ENCODE results near the gene IGF1R. TPM values are rescaled to one million over a fixed set of nuclear protein-coding genes. Genes with fewer than 3 reads are reported as not detected.

Gene IGF1R
- total RNA-seq, 2 donors from 2014 or later, result 10.3 to 12.6 TPM

GRCh38 chr15:98950248-98950647, 301.9 kb downstream of the IGF1R start:
- no peak for DNase-seq (ENCODE audit: low spot score)
- no peak for ATAC-seq
- no peaks in the 10 kb centered on the region for H3K27me3 Mint-ChIP-seq
- H3K9me3 Mint-ChIP-seq, result no peaks in the 10 kb centered on the region
- H3K36me3 Mint-ChIP-seq, result no peaks in the 10 kb centered on the region
- H3K4me3 Mint-ChIP-seq, result no peak overlapping the region
- H3K4me1 Mint-ChIP-seq (ENCODE audit: low read depth in 2 of 2), result peaks cover 19% of the 10 kb centered on the region in 2 donors
- H3K27ac Mint-ChIP-seq, result no peak overlapping the region

DNA sequence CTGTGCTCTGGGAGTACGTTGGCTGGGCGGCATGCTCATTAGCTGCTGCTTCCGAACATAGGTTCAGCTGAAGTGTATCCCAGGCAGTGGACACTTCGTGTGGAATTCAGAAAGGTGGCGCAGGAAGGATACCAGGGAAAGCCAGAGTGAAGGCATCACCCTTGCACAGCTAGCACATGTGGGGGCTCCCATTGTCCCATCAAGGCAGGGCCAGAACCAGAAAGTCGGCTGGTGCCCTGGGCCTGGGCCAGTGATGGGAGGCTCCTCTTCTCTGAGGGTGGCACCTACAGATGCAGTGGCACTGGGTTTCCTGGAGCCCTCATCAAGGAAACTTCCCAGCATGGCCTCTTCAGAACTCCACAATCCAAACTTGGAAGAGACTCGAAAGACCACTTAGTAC, 302.7 kb downstream of the IGF1R start:
- Mint-ChIP-seq H3K27ac (no peak overlapping the region), H3K9me3 (no peaks in the 10 kb centered on the region)
- ATAC-seq, result no peak

GRCh38 chr15:98951493-98952320, 303.4 kb downstream of the IGF1R start:
- ATAC-seq (peak in 1 of 2 donors; percentile 2), DNase-seq (ENCODE audit: low spot score) (no peak)
- Mint-ChIP-seq H3K27me3 (no peaks in the 10 kb centered on the region), H3K4me3 (no peak overlapping the region), H3K9me3 (no peaks in the 10 kb centered on the region), H3K4me1 (ENCODE audit: low read depth in 2 of 2) (peaks cover 19 to 26% of the 10 kb centered on the region in 2 donors), H3K36me3 (no peaks in the 10 kb centered on the region), H3K27ac (peak overlapping the region; percentile 36 to 79)

More for the DNA sequence above, 302.7 kb downstream of the IGF1R start:
- Mint-ChIP-seq H3K36me3 (no peaks in the 10 kb centered on the region), H3K4me1 (ENCODE audit: low read depth in 2 of 2) (peaks cover 19% of the 10 kb centered on the region in 2 donors), H3K4me3 (no peak overlapping the region), H3K27me3 (no peaks in the 10 kb centered on the region)
- DNase-seq (ENCODE audit: low spot score), result no peak

- Mint-ChIP-seq H3K36me3 (no peaks in the 10 kb centered on the region), H3K4me1 (ENCODE audit: low read depth in 2 of 2) (peaks cover 19 to 29% of the 10 kb centered on the region in 2 donors), H3K9me3 (no peaks in the 10 kb centered on the region), H3K4me3 (peak overlapping the region; percentile 40), H3K27me3 (no peaks in the 10 kb centered on the region), H3K27ac (peak overlapping the region; percentile 36 to 79)
- DNase-seq (ENCODE audit: low spot score), result no peak
- peak; percentile 57 to 58 for ATAC-seq
Observed at GRCh38 chr15:98952381-98952803, 304.1 kb downstream of the IGF1R start.

DNA sequence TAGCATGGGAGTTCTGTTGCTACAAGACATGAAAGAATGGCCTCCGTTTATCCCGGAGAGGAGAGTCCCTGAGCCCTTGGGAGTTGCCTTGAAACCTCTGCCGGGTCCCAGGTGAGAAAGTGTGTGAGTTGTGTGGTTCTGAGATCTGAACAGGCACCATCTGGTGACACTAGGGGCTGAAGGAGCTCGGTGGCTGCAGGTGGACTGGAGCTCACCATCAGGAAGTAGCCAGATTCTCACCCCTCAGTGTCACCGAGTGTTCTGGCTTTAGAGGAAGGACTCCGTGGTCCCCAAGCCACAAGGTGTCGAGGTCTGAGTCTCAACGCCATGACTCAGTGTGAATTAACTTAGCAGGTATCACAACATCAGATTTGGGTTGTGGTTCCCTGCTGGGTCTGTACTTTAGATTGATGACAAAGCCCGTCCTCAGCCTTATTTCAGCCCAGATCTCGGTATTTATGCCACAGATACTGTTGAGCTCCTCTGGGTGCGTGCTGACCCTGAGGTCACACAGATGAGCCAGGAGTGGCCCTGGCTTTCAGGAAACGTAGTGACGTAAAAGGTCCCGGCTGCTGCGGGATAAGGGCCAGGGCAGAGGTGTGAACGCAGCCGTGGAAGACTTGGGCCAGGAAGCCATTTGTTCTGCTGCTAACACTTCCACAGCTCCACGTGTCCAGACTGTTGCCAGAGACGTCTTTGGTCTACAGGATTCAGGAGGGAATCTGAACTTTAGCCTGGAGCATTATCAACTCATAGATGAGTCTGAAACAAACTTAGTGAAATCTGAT, 304.9 kb downstream of the IGF1R start:
- ATAC-seq, result peak; percentile 79 to 84
- no peaks in the 10 kb centered on the region for H3K36me3 Mint-ChIP-seq
- H3K9me3 Mint-ChIP-seq, result no peaks in the 10 kb centered on the region
- no peak for DNase-seq (ENCODE audit: low spot score)
- peak overlapping the region; percentile 40 for H3K4me3 Mint-ChIP-seq
- peaks cover 19 to 36% of the 10 kb centered on the region in 2 donors for H3K4me1 Mint-ChIP-seq (ENCODE audit: low read depth in 2 of 2)
- H3K27ac Mint-ChIP-seq, result peak overlapping the region; percentile 36 to 79
- no peaks in the 10 kb centered on the region for H3K27me3 Mint-ChIP-seq

GRCh38 chr15:98953968-98954367, 305.6 kb downstream of the IGF1R start:
- no peak for DNase-seq (ENCODE audit: low spot score)
- Mint-ChIP-seq H3K9me3 (no peaks in the 10 kb centered on the region), H3K4me1 (ENCODE audit: low read depth in 2 of 2) (peaks cover 19 to 41% of the 10 kb centered on the region in 2 donors), H3K4me3 (peak overlapping the region; percentile 40), H3K27me3 (no peaks in the 10 kb centered on the region), H3K27ac (no peak overlapping the region), H3K36me3 (no peaks in the 10 kb centered on the region)
- no peak for ATAC-seq

DNA sequence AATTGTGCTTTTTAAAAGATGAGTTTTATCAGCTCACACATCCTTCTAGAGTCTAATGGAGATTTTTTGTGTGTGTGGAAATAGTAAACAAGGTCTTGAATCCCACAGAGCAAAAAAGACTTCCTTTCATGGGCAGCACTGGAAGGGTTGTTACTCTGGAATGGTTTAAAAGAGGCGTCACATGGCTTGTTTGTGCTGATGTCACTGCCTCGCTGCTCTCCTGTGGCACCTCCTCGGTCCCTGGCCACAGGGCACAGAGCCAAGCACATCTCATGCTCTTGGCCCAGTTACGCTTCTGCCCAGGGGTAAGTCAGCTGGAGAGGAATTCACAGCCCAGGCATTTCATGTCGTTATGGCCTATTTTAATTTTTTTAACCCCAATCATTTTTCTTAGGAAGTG, 306.1 kb downstream of the IGF1R start:
- no peaks in the 10 kb centered on the region for H3K9me3 Mint-ChIP-seq

DNA sequence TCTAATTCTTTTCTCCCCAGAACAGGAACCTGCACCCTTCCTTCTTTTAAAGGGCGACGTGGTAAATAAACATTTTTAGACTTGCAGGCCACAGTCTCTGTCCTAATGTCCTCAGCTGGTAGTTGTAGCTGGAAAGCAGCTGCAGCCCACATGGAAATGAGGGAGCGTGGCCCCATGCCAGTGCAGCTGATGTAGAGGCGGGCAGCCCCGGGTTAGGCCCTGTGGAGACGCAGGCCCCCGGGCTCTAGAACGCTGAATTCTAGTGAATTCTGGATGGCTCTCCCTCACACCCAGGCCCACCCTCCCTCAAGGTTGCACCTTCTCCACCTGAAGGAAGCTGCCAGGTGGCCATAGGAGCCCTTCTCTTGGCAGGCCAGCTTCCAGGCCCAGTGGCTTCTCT, 307.0 kb downstream of the IGF1R start:
- H3K4me3 Mint-ChIP-seq, result no peak overlapping the region
- no peaks in the 10 kb centered on the region for H3K27me3 Mint-ChIP-seq
- no peak for ATAC-seq
- peaks cover 19 to 50% of the 10 kb centered on the region in 2 donors for H3K4me1 Mint-ChIP-seq (ENCODE audit: low read depth in 2 of 2)
- no peaks in the 10 kb centered on the region for H3K9me3 Mint-ChIP-seq
- H3K36me3 Mint-ChIP-seq, result no peaks in the 10 kb centered on the region
- no peak for DNase-seq (ENCODE audit: low spot score)
- H3K27ac Mint-ChIP-seq, result no peak overlapping the region

More for the DNA sequence above, 306.1 kb downstream of the IGF1R start:
- Mint-ChIP-seq H3K27ac (no peak overlapping the region), H3K4me1 (ENCODE audit: low read depth in 2 of 2) (peaks cover 19 to 45% of the 10 kb centered on the region in 2 donors), H3K27me3 (no peaks in the 10 kb centered on the region), H3K36me3 (no peaks in the 10 kb centered on the region), H3K4me3 (no peak overlapping the region)
- ATAC-seq (no peak), DNase-seq (ENCODE audit: low spot score) (no peak)

- DNase-seq (ENCODE audit: low spot score) (no peak), ATAC-seq (no peak)
- H3K9me3 Mint-ChIP-seq, result no peaks in the 10 kb centered on the region
- H3K36me3 Mint-ChIP-seq, result peaks cover under 1% of the 10 kb centered on the region
- no peaks in the 10 kb centered on the region for H3K27me3 Mint-ChIP-seq
- H3K4me3 Mint-ChIP-seq, result no peak overlapping the region
- H3K27ac Mint-ChIP-seq, result no peak overlapping the region
- peaks cover 19 to 50% of the 10 kb centered on the region in 2 donors for H3K4me1 Mint-ChIP-seq (ENCODE audit: low read depth in 2 of 2)
Observed at GRCh38 chr15:98955961-98956723, 307.8 kb downstream of the IGF1R start.

GRCh38 chr15:98956796-98957553, 308.6 kb downstream of the IGF1R start:
- H3K36me3 Mint-ChIP-seq, result peaks cover 7% of the 10 kb centered on the region
- H3K27me3 Mint-ChIP-seq, result no peaks in the 10 kb centered on the region
- ATAC-seq (no peak), DNase-seq (ENCODE audit: low spot score) (no peak)
- peaks cover 18 to 51% of the 10 kb centered on the region in 2 donors for H3K4me1 Mint-ChIP-seq (ENCODE audit: low read depth in 2 of 2)
- H3K9me3 Mint-ChIP-seq, result no peaks in the 10 kb centered on the region
- no peak overlapping the region for H3K4me3 Mint-ChIP-seq
- H3K27ac Mint-ChIP-seq, result no peak overlapping the region

GRCh38 chr15:98957655-98958054, 309.3 kb downstream of the IGF1R start:
- Mint-ChIP-seq H3K9me3 (no peaks in the 10 kb centered on the region), H3K36me3 (peaks cover 7% of the 10 kb centered on the region), H3K27me3 (no peaks in the 10 kb centered on the region), H3K4me1 (ENCODE audit: low read depth in 2 of 2) (peaks cover 12 to 44% of the 10 kb centered on the region in 2 donors), H3K27ac (no peak overlapping the region), H3K4me3 (no peak overlapping the region)
- DNase-seq (ENCODE audit: low spot score), result no peak
- no peak for ATAC-seq

GRCh38 chr15:98958076-98958475, 309.7 kb downstream of the IGF1R start:
- Mint-ChIP-seq H3K36me3 (peaks cover 7% of the 10 kb centered on the region), H3K27ac (no peak overlapping the region), H3K4me1 (ENCODE audit: low read depth in 2 of 2) (peaks cover 7 to 40% of the 10 kb centered on the region in 2 donors), H3K27me3 (no peaks in the 10 kb centered on the region), H3K4me3 (no peak overlapping the region), H3K9me3 (no peaks in the 10 kb centered on the region)
- no peak for DNase-seq (ENCODE audit: low spot score)
- ATAC-seq, result no peak
